ELR (cell line): ENCODE data around the gene DNM1.

Experiments used
- DNase-seq: peaks from one replicate; pipeline ENCODE4 v3.0.0-alpha.2; 2015; ENCODE audit warnings: low read depth

The DNM1 gene

GRCh38 chr9:128250839-128251731 is 47.9 kb downstream of the DNM1 start:
- DNase-seq, result no peak

- DNase-seq, result peak; percentile 68
Observed at GRCh38 chr9:128251732-128252100, 48.5 kb downstream of the DNM1 start.

GRCh38 chr9:128252317-128253139 is 49.3 kb downstream of the DNM1 start:
- no peak for DNase-seq

DNA sequence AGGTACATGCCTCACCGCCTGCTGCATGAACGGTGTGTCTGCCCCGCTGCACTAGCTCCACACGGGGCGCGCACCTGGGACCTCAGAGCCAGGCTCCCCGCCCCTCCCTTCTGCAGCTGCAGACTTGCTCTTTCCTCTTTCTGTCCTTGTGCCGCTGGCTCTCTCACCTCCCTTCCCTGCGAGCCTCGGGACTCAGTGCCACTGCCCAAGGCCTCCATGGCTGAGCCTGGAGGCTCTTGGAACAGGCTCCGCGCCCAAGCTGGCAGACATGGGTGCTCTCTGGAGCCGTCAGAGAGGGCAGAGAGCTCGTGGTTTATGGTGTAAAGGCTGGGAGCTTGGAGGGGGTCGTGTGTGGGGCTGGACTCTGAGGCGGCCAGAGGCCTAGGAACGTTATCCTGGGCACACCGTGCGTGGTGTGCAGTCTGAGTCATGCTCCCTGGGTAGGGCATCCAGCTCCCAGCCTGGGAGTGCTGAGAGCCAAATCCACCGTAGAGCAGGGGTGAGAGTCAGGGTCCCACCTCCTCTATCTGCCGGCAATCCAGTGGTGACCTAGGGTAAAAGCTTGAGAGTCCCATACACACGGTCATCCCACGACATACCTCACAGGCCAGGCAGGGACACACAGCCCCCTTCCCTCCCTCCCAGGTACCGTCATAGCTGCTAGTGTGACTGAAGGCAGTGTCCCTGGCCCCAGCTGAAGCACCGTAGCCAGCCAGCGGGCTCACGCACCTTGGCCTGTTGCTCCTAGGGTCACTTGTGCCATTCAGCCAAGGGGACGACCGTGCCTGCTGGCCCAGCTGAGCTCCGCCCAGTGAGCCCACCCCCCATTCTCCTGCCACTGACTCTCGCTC is 50.2 kb downstream of the DNM1 start:
- no peak for DNase-seq

DNA sequence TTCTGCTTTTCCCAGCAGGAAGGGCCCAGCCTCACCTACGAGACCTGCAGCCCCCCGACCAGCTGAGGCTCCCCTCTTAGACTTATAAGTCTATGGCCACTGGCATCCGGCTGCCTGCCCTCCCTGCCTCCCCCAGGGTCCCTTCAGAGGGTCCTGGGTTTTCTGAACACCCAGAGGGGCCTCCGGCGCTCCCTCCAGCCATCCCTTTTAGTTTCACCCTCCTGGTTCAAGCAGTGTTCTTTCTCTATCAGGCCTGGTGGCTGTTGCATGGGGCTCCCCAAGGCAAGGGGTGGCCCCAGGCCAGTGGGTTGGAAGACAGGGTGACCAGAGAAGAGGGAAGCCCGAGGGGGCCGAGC is 50.8 kb downstream of the DNM1 start:
- no peak for DNase-seq

- no peak for DNase-seq
Observed at GRCh38 chr9:128254362-128254761, 51.2 kb downstream of the DNM1 start.

DNA sequence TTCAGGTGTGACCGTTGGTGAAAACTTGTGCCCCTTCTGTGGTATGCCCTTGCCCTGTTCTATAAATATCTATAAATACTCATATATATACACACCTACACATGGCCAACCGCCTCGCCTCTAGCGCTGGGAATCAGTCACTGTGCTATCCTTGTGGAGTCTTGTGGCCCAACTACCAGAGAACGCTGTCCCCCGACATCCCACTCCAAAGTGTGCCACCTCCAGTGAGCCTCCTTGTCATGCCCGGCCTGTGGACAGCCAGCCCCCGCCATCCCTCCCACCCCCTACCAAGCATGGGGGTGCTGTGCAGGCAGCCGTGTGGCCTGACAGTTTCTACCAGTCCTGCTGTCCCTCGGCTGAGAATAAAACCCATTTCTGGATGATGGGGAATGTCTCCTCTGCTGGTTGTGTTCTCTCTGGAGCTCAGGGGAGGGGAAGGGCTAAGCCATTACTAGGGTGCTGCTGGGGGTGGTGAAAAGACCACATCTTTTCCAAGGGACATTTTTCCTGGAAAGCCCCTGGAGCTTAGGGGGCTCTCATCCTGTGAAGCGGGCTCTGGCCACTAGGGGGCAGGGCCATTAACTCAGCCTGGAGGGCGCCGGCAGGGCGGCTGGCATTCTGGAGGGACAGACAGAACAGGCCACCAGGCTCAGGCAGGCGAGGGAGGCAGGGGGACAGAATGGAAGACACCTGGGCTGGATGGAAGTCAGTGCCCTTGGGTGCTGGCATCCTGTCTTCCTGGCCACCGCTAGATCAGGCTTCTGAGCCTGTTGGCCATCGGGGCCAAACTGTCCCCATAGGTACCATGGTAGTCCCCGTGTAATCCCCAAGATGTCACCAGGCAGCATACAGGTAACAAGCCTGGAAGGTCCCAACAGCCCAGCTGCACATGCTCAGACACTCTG is 51.9 kb downstream of the DNM1 start:
- DNase-seq, result peak; percentile 78

DNA sequence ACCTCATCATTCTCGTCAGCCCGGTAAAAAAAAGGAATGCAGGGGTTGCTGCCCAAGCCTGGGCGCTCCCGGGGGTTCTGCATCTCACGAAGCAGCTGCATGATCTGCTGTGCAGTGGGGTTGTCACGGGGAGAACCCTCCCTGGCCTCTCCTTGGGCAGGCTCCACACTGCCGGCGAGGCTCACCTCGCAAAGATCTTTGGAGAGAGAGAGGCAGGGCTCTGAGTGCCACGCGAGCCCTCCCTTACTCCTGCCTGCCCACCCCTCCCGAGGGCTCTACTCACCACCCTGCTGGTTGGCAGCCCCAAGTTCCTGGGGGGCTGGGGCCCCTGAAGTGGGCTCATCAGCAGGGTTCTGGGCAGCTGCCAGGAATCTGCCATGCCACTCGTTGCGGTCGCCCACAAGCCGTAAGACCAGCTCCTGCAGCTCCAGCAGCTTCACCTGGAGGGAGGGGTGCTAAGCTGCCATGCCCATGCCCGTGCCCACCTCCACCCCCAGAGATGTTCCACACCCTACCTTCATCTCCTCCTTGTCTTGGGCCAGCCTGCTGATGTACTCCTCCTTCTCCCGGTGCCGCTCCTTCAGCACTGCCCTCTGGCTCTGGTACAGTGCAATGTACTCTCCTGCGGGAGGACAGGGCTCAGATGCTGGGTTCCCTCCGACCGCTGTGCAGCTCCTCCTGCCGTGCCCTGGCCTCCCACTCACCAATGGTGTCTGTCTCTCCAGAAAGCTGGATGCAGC is 54.1 kb downstream of the DNM1 start:
- no peak for DNase-seq

- DNase-seq, result no peak
Observed at GRCh38 chr9:128257907-128258306, 54.7 kb downstream of the DNM1 start.

DNA sequence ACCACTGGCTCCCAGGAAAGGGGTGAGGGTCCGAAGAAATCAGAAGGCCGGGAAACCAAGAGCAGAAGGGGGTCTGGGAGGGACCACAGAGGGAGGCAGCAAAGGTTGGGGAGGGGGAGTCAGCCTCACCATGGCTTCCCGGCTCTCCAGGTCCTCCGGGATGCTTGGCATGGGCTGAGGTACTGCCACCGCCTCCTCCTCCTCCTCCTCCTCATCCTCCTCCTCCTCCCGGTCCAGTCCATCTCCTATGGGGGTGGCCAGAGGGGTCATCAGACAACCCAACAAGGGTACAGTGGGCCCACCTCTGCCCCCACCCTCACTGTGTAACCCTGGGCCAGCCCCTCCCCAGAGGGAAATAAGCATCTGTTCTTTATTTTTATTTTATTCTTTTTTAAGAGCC is 55.1 kb downstream of the DNM1 start:
- DNase-seq, result no peak

DNA sequence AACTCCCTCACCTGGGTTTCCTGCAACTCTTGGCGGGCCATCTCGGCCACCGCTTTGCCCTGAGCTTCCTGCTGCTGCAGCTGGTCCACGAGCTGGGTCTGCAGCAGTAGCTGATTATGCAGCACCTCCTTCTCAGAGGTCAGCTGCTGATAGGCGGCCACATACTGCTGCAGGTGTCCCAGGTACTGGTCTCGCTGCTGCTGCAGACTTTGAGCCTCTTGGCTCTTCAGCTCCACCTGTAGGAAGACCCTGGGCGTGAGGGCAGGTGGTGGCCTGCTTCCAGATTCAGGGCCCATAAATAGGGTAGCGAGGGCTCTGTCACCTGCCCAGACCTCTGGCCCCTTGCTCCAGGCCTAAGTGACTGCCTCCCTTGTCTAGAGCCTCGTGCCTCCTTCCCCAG is 56.0 kb downstream of the DNM1 start:
- DNase-seq, result no peak

GRCh38 chr9:128260340-128260739 is 57.2 kb downstream of the DNM1 start:
- DNase-seq, result no peak

DNA sequence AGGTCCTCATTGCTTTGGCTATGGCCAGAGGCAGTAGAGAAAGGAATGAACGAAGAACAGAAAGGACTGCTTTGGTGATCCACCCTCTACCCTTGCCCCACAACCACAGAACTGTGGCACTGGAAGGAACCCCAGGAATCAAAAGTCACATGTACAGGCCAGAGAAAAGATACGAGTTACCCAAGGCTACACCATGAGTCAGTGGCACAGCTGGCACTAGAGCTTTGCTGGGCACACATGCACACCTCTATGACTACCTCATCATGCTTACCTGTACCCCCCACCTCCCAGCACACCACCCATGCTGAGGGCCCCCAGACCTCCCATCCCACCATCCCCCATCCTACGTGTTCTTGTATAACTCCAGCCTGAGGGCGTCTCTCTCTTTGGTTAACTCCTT is 59.5 kb downstream of the DNM1 start:
- DNase-seq, result no peak

DNA sequence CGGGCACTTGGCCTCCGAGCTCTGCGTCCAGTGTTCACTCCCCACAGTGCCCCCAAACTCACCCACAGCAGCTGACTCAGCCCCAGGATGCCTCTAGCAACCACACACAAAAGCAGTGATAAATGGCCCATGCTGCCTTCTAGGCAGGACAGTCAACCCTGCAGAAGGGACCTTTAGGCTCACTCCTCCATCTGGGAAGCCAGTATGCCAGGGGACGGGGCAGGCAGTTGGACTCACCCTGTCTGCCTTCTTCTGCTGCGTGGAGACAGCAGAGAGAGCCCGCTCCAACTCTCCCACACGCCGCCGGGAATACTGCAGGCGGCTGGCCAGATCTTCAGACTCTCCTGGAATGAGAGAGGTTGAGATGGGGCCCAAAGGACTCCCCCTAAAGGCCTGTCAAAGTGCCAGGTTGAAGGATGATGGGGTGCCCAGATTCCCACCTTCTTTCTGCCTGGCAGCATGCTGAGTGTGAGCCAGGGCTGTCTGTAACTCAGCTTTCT is 62.2 kb downstream of the DNM1 start:
- no peak for DNase-seq

- no peak for DNase-seq
Observed at GRCh38 chr9:128266868-128267590, 63.9 kb downstream of the DNM1 start.

GRCh38 chr9:128271112-128271511 is 67.9 kb downstream of the DNM1 start:
- no peak for DNase-seq

DNA sequence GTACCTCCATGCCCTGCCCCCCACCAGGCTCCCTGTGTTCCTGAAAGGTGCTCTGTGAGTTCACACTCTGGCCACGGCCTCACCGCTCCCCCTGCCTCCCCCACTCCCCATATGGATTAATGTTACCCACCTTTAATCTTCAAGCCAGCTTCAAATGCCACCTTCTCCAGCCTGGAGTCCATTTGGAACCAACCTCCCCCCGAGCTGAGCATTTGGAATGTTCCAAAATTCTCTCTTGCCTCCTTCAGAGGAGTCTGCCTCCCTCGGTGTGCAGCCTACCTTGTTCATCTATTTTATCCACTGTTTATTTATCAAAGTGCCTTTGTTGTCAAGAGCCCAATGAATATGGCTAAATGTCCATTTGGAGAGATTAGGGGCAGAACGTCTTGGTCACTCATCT is 68.3 kb downstream of the DNM1 start:
- no peak for DNase-seq

- no peak for DNase-seq
Observed at GRCh38 chr9:128274245-128274644, 71.1 kb downstream of the DNM1 start.

DNA sequence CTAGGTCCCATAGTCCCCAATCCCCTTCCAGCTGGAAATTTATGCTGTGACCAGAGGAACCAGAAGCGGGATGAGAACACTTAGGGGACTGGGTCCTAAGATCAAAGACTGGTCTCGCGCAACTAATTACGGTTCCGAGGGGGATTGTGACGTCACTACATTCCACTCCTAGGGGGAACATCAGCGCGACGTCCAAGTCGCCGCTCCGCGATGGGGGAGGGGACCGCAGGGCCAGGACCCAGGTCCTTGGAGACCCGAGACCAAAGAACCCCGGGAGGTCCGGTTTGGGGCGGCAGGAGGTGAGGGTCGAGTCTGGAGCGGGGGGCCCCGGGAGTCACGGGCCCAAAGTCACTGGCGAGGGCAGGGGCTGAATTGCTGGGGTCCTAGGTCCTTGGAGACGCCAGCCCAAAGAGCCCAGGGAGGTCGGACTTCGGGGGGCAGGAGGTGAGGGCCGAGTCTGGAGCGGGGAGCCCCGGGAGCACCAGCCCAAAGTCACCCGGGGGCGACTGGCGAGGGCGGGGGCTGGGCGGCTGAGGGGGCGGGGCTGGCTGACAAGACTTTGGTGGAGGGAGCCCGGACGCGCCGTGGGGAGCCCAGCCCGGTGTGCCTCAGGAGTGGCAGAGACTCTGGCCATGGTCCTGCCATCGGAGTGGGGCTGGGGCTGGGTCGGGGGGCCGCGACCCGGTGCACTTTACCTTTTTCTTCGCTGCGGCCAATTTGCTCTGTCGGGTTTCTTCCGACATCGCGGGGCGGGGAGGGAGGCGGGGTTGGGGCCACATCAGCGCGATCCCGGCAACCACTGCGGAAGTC is 72.2 kb downstream of the DNM1 start, which contains the start of gene GOLGA2:
Gene GOLGA2, minus strand, starts transcription at position 810 of the 810 bp plus-strand sequence. Its CDS starts 31 bp downstream, at position 779.
- DNase-seq, result peak; percentile 71
